K562 (cell line): ENCODE data around the gene BAK1. TPM values are rescaled to one million over a fixed set of nuclear protein-coding genes. Genes with fewer than 3 reads are reported as not detected.

ENCODE experiments used
- ATAC-seq: fragments of 200-7000 bp; cut with Tn5 transposase; 3 replicates; pipeline ENCODE4 v1.9.1; 2020; ENCODE audit warnings: moderate library complexity
- BruUV-seq: library from RNA; stranded (reverse); fragments of 400-500 nt; replicated peaks from 2 replicates; lab custom pipeline; 2021; lab: Mats Ljungman, UMichigan
- CTCF ChIA-PET: fragments of 300-600 bp; formaldehyde crosslinking; extraction: SDS; loops from one replicate; lab custom pipeline; 2021; ENCODE audit warnings: low intra/inter-chr PET ratio; lab: Yijun Ruan, JAX
- POLR2A ChIA-PET: fragments of 300-600, 350-650 bp; sonication (Branson Sonifier 250); formaldehyde crosslinking; extraction: SDS; loops from one replicate; lab custom pipeline; 2021; ENCODE audit warnings: antibody characterized with exemption, inconsistent platforms; lab: Yijun Ruan, JAX
- DNase-seq, 4 experiments: peaks; one replicate each; pipeline versions ENCODE4 v3.0.0 to v3.0.0-alpha.2; 2011 to 2018; ENCODE audit warnings: low spot score in 3 of 4, mixed read lengths in 3 of 4; ENCODE audit errors: extremely low read depth in 1 of 4
- FAIRE-seq: peaks from 2 replicates; lab custom pipeline; 2011; peaks lifted over from hg19 to GRCh38; lab: Jason Lieb, UNC
- H2AFZ ChIP-seq: 2 replicates; pipeline ENCODE4 v1.6.0; 2011; ENCODE audit warnings: low read depth, low read length, control low read depth, inconsistent platforms
- H3K27ac ChIP-seq: fragments of 200-600 bp; 3 replicates; pipeline ENCODE4 v1.8.0; 2011; ENCODE audit warnings: low read depth, mild to moderate bottlenecking, control low read depth, inconsistent platforms, low read length, moderate library complexity, mixed read lengths; ENCODE audit errors: extremely low read depth
- H3K27me3 ChIP-seq, 2 experiments: fragments of 300-600 bp in 1 of 2; 2 replicates in 1 of 2; 3 replicates in 1 of 2; pipeline versions ENCODE4 v1.6.0 to v1.8.0; 2011; ENCODE audit warnings: inconsistent platforms in 2 of 2, low read length in 2 of 2, mild to moderate bottlenecking in 1 of 2, mixed read lengths in 1 of 2, moderate library complexity in 1 of 2; ENCODE audit not compliant: control insufficient read depth in 2 of 2, insufficient read depth in 2 of 2
- H3K36me3 ChIP-seq: fragments of 300-600 bp; 3 replicates; pipeline ENCODE4 v1.8.0; 2011; ENCODE audit warnings: mild to moderate bottlenecking, low read length, inconsistent platforms; ENCODE audit not compliant: control insufficient read depth, insufficient read depth
- H3K4me1 ChIP-seq, 2 experiments: fragments of 200-600 bp in 1 of 2; replicated peaks in 1 of 2; 2 replicates in 1 of 2; 3 replicates in 1 of 2; pipeline versions ENCODE4 v1.5.1 to v1.8.0; 2011; ENCODE audit warnings: inconsistent platforms in 2 of 2, low read length in 2 of 2, mild to moderate bottlenecking in 1 of 2, mixed read lengths in 1 of 2, moderate library complexity in 1 of 2; ENCODE audit not compliant: control insufficient read depth in 2 of 2, insufficient read depth in 2 of 2
- H3K4me2 ChIP-seq: 2 replicates; pipeline ENCODE4 v1.6.1; 2011; ENCODE audit warnings: low read length, control low read depth, inconsistent platforms, mixed read lengths; ENCODE audit not compliant: insufficient read depth
- H3K4me3 ChIP-seq: fragments of 200-600 bp; sonication (generic), shearing (Covaris generic); 2 replicates; pipeline ENCODE4 v1.5.1; 2016; ENCODE audit warnings: control low read depth, inconsistent platforms
- H3K79me2 ChIP-seq: fragments of 200-600 bp; 3 replicates; pipeline ENCODE4 v1.8.0; 2011; ENCODE audit warnings: low read length, inconsistent platforms; ENCODE audit not compliant: control insufficient read depth, insufficient read depth
- H3K9ac ChIP-seq, 2 experiments: 2 replicates each; pipeline versions ENCODE4 v1.6.0 to v1.6.1; 2011; ENCODE audit warnings: low read depth in 2 of 2, low read length in 2 of 2, control low read depth in 1 of 2, inconsistent platforms in 1 of 2, mild to moderate bottlenecking in 1 of 2, mixed read lengths in 1 of 2; ENCODE audit not compliant: insufficient read depth in 1 of 2
- H3K9me1 ChIP-seq: one replicate; pipeline ENCODE4 v1.6.0; 2011; ENCODE audit warnings: inconsistent platforms, mild to moderate bottlenecking, low read length, moderate library complexity; ENCODE audit not compliant: control insufficient read depth, insufficient read depth
- H3K9me3 ChIP-seq: replicated peaks from 2 replicates; pipeline ENCODE4 v1.5.1; 2011; ENCODE audit warnings: low read depth, low read length, inconsistent platforms; ENCODE audit not compliant: control insufficient read depth, insufficient read depth
- H4K20me1 ChIP-seq: replicated peaks from 2 replicates; pipeline ENCODE4 v1.6.1; 2011; ENCODE audit warnings: low read length, inconsistent platforms, mixed read lengths; ENCODE audit not compliant: control insufficient read depth, insufficient read depth
- CBFA2T2 ChIP-seq: fragments of 450-650 bp; conservative IDR thresholded peaks from 2 replicates; pipeline ENCODE4 v1.6.1; 2017; ENCODE audit warnings: mild to moderate bottlenecking
- ETV5 ChIP-seq: sonication (generic); formaldehyde crosslinking; IDR thresholded peaks from 2 replicates; pipeline ENCODE4 v1.4.0; 2020; ENCODE audit warnings: low read depth, mild to moderate bottlenecking, missing genetic modification reagents
- JUN ChIP-seq, 2 experiments: sonication (generic) in 1 of 2; formaldehyde crosslinking in 1 of 2; IDR thresholded peaks; 2 replicates each; pipeline versions ENCODE4 v1.6.1 to v1.8.0; 2012 to 2022; ENCODE audit warnings: borderline replicate concordance in 2 of 2, mild to moderate bottlenecking in 2 of 2, improper control_type of control experiment in 1 of 2, low read depth in 1 of 2, low read length in 1 of 2, missing genetic modification reagents in 1 of 2
- MBD2 ChIP-seq: sonication (generic); IDR thresholded peaks from 2 replicates; pipeline ENCODE4 v1.6.1; 2016; ENCODE audit warnings: low read depth, borderline replicate concordance
- POLR3G ChIP-seq: IDR thresholded peaks from 2 replicates; pipeline ENCODE4 v1.6.1; 2011; ENCODE audit not compliant: insufficient read length, insufficient replicate concordance; ENCODE audit errors: extremely low read depth
- SLC30A9 ChIP-seq: fragments of 250-450 bp; sonication (Bioruptor Pico); IDR thresholded peaks from 2 replicates; pipeline ENCODE4 v1.8.0; 2022; ENCODE audit warnings: mild to moderate bottlenecking, moderate library complexity
- XRCC5 ChIP-seq: fragments of 200-400 bp; formaldehyde crosslinking; IDR thresholded peaks from 2 replicates; pipeline ENCODE4 v1.6.1; 2017; ENCODE audit warnings: low read depth, mild to moderate bottlenecking, low read length
- ZHX1 ChIP-seq: fragments of 150-350 bp; conservative IDR thresholded peaks from 2 replicates; pipeline ENCODE4 v1.6.1; 2014; ENCODE audit warnings: low read length
- ZNF384 ChIP-seq: IDR thresholded peaks from 2 replicates; pipeline ENCODE4 v1.6.1; 2012; ENCODE audit warnings: low read depth, low read length, improper control_type of control experiment
- WGBS: fragments of 100-300 bp; shearing (Covaris generic); methylation state at CpG from one replicate; pipeline ENCODE4 v1.1.6; 2016; ENCODE audit warnings: low coverage, mixed read lengths; ENCODE audit not compliant: insufficient coverage; ENCODE audit errors: missing lambda C conversion rate; 5-methylcytosine and 5-hydroxymethylcytosine counted together
- in situ Hi-C: fragments of 300-500 bp; cut with MboI; formaldehyde crosslinking; loops from 4 replicates; pipeline ENCODE4 v1.15.0; 2018; ENCODE audit warnings: inconsistent platforms, mixed read lengths
- intact Hi-C: fragments of 100-400 bp; cut with micrococcal nuclease; formaldehyde crosslinking; loops from 2 replicates; pipeline ENCODE4 v1.14.2; 2022
- polyA plus RNA-seq, 8 experiments: library from polyadenylated mRNA; depleted of rRNA in 4 of 8; stranded (reverse) in 5 of 8; unstranded in 3 of 8; fragments of >200 nt; fragmentation: Nextera tagmentation in 2 of 8; fragmentation: Illumina TruSeq in 1 of 8; extraction: Ambion mirVana in 2 of 8; extraction: Trizol in 1 of 8; gene quantifications; 2 replicates each; pipeline versions ENCODE4 v1.2.1 to v1.2.3, GENCODE V29; 2011 to 2014; ENCODE audit warnings: inconsistent platforms in 1 of 8, missing spikeins in 1 of 8
- total RNA-seq, 7 experiments: library from RNA; depleted of rRNA in 6 of 7; stranded (reverse); fragments of >200 nt in 6 of 7; fragmentation: Illumina TruSeq in 2 of 7; extraction: Trizol in 2 of 7; gene quantifications; 2 replicates each; pipeline versions ENCODE4 v1.2.1 to v1.2.3, GENCODE V29; 2011 to 2021; ENCODE audit warnings: low replicate concordance in 1 of 7
- TF ChIP-seq, protein P1 (sequence below): fragments of 200-800 bp; sonication (Bioruptor generic); IDR thresholded peaks from 2 replicates; pipeline ENCODE4 v1.6.1; 2017; ENCODE audit warnings: missing genetic modification characterization, missing compliant biosample characterization
- TF ChIP-seq, protein P2 (sequence below): sonication (generic); formaldehyde crosslinking; IDR thresholded peaks from 2 replicates; pipeline ENCODE4 v1.8.0; 2022; ENCODE audit warnings: mild to moderate bottlenecking, missing genetic modification reagents
- TF ChIP-seq, protein P3 (sequence below): fragments of 450-650 bp; IDR thresholded peaks from 2 replicates; pipeline ENCODE4 v1.6.1; 2018; ENCODE audit warnings: mild to moderate bottlenecking, low read depth; ENCODE audit not compliant: partially characterized antibody

The BAK1 gene
- total and polyA plus RNA-seq, 9 of the 15 experiments (the other 6 are each of a cell fraction or from before 2014, with no cell fraction given) = 5.4 to 30.7 (median 18.9) TPM

- Histone ChIP-seq H3K9ac (no peak overlapping the region), H3K9me3 (no peaks in the 10 kb centered on the region), H4K20me1 (no peaks in the 10 kb centered on the region), H3K4me1 (peaks cover 0 to 5% of the 10 kb centered on the region in 2 experiments; a peak in 3 of 5 replicates), H3K79me2 (no peaks in the 10 kb centered on the region), H3K9me1 (no peaks in the 10 kb centered on the region), H3K27ac (no peak overlapping the region), H3K27me3 (no peaks in the 10 kb centered on the region), H2AFZ (no peak overlapping the region), H3K36me3 (no peaks in the 10 kb centered on the region), H3K4me2 (no peak overlapping the region), H3K4me3 (no peak overlapping the region)
- 18% methylated on average over 7 of the region's 8 CpGs for WGBS
- ChIA-PET POLR2A (interaction anchor here (1.4 to 2.7 kb wide), 2 partner anchors 9 to 16 kb away, joined by 3 to 13 read pairs; no protein-coding TSS in a partner anchor), CTCF (interaction anchor here (0.6 kb wide), 1 partner anchor 574 kb away, joined by 5 read pairs; no protein-coding TSS in a partner anchor)
- no TSS peak for BruUV-seq
- intact Hi-C loops = no loop called here
- in situ Hi-C loops = no loop called here
- no peak for ATAC-seq
- no peak for FAIRE-seq
- DNase-seq = no peak
- TF ChIP-seq CBFA2T2 = no peak
- no peak for TF ChIP-seq SLC30A9 (CRISPR knock-in tag)
- no peak for TF ChIP-seq ZHX1
- TF ChIP-seq, protein P1, sequence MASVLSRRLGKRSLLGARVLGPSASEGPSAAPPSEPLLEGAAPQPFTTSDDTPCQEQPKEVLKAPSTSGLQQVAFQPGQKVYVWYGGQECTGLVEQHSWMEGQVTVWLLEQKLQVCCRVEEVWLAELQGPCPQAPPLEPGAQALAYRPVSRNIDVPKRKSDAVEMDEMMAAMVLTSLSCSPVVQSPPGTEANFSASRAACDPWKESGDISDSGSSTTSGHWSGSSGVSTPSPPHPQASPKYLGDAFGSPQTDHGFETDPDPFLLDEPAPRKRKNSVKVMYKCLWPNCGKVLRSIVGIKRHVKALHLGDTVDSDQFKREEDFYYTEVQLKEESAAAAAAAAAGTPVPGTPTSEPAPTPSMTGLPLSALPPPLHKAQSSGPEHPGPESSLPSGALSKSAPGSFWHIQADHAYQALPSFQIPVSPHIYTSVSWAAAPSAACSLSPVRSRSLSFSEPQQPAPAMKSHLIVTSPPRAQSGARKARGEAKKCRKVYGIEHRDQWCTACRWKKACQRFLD (CRISPR knock-in tag) = no peak
- TF ChIP-seq ETV5 (CRISPR knock-in tag) = no peak
- no peak for TF ChIP-seq POLR3G
- TF ChIP-seq XRCC5 = no peak
- TF ChIP-seq, protein P2, sequence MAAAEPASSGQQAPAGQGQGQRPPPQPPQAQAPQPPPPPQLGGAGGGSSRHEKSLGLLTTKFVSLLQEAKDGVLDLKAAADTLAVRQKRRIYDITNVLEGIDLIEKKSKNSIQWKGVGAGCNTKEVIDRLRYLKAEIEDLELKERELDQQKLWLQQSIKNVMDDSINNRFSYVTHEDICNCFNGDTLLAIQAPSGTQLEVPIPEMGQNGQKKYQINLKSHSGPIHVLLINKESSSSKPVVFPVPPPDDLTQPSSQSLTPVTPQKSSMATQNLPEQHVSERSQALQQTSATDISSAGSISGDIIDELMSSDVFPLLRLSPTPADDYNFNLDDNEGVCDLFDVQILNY (CRISPR knock-in tag) = no peak
- peak; percentile 64; the same call in 1 of the 2 replicates for TF ChIP-seq ZNF384
- no peak for TF ChIP-seq MBD2
- no peak for TF ChIP-seq JUN (IDR thresholded peaks at IDR 0.05; ENCODE audit: borderline replicate concordance, low read depth, low read length)
- TF ChIP-seq JUN (CRISPR knock-in tag; IDR thresholded peaks at IDR 0.05; ENCODE audit: borderline replicate concordance) = no peak
- TF ChIP-seq, protein P3, sequence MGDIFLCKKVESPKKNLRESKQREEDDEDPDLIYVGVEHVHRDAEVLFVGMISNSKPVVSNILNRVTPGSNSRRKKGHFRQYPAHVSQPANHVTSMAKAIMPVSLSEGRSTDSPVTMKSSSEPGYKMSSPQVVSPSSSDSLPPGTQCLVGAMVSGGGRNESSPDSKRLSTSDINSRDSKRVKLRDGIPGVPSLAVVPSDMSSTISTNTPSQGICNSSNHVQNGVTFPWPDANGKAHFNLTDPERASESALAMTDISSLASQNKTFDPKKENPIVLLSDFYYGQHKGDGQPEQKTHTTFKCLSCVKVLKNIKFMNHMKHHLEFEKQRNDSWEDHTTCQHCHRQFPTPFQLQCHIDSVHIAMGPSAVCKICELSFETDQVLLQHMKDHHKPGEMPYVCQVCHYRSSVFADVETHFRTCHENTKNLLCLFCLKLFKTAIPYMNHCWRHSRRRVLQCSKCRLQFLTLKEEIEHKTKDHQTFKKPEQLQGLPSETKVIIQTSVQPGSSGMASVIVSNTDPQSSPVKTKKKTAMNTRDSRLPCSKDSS = no peak
Observed at GRCh38 chr6:33558801-33559200, 21.3 kb downstream of the BAK1 start.
